ENCODE data around the gene NDUFS7.

DNA sequence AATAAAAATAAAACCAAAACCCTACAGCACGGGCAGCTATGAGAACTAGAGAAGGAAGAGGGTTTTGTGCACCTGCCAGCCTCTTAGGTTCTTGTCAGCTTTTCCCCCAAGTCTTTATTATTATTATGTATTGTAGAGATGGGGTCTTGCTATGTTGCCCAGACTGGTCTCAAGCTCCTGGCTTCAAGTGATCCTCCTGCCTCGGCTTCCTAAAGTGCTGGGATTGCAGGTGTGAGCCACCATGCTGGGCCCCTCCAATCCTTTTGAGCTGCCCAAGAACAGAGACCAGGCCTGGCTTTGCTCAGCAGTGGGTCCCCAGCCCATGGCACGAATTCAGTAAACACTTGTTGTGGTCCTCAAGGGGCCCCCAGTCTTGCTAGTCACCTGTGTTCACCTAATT is 1.5 kb upstream of the NDUFS7 start:
- no peak for TF ChIP-seq POLR2A (IDR thresholded peaks at IDR 0.05)
- TF ChIP-seq, protein P1, sequence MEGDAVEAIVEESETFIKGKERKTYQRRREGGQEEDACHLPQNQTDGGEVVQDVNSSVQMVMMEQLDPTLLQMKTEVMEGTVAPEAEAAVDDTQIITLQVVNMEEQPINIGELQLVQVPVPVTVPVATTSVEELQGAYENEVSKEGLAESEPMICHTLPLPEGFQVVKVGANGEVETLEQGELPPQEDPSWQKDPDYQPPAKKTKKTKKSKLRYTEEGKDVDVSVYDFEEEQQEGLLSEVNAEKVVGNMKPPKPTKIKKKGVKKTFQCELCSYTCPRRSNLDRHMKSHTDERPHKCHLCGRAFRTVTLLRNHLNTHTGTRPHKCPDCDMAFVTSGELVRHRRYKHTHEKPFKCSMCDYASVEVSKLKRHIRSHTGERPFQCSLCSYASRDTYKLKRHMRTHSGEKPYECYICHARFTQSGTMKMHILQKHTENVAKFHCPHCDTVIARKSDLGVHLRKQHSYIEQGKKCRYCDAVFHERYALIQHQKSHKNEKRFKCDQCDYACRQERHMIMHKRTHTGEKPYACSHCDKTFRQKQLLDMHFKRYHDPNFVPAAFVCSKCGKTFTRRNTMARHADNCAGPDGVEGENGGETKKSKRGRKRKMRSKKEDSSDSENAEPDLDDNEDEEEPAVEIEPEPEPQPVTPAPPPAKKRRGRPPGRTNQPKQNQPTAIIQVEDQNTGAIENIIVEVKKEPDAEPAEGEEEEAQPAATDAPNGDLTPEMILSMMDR (IDR thresholded peaks at IDR 0.05): no peak
